ENCODE data around the gene RHNO1.

RHNO1 gene

GRCh38 chr12:2925322-2925995 is 48.4 kb downstream of the RHNO1 start:
- no peak for TF ChIP-seq CTCF (IDR thresholded peaks at IDR 0.05; ENCODE audit: insufficient read depth, low read depth, low read length, missing control alignments)
- H3K4me3 ChIP-seq (ENCODE audit: low read length), result no peak overlapping the region
- DNase-seq (ENCODE audit: low read depth), result peak; percentile 67

- TF ChIP-seq CTCF (IDR thresholded peaks at IDR 0.05; ENCODE audit: insufficient read depth, low read depth, low read length, missing control alignments), result no peak
- H3K4me3 ChIP-seq (ENCODE audit: low read length), result no peak overlapping the region
- no peak for DNase-seq (ENCODE audit: low read depth)
Observed at GRCh38 chr12:2930865-2931264, 53.8 kb downstream of the RHNO1 start.

GRCh38 chr12:2933586-2933985 is 56.6 kb downstream of the RHNO1 start:
- no peak overlapping the region for H3K4me3 ChIP-seq (ENCODE audit: low read length)
- no peak for DNase-seq (ENCODE audit: low read depth)
- no peak for TF ChIP-seq CTCF (IDR thresholded peaks at IDR 0.05; ENCODE audit: insufficient read depth, low read depth, low read length, missing control alignments)

GRCh38 chr12:2934371-2934770 is 57.3 kb downstream of the RHNO1 start:
- H3K4me3 ChIP-seq (ENCODE audit: low read length), result no peak overlapping the region
- TF ChIP-seq CTCF (IDR thresholded peaks at IDR 0.05; ENCODE audit: insufficient read depth, low read depth, low read length, missing control alignments), result no peak
- DNase-seq (ENCODE audit: low read depth), result no peak

GRCh38 chr12:2936301-2936700 is 59.3 kb downstream of the RHNO1 start:
- DNase-seq (ENCODE audit: low read depth), result no peak
- no peak overlapping the region for H3K4me3 ChIP-seq (ENCODE audit: low read length)
- no peak for TF ChIP-seq CTCF (IDR thresholded peaks at IDR 0.05; ENCODE audit: insufficient read depth, low read depth, low read length, missing control alignments)

GRCh38 chr12:2937500-2937899 is 60.5 kb downstream of the RHNO1 start:
- no peak for TF ChIP-seq CTCF (IDR thresholded peaks at IDR 0.05; ENCODE audit: insufficient read depth, low read depth, low read length, missing control alignments)
- DNase-seq (ENCODE audit: low read depth), result no peak

More at GRCh38 chr12:2937500-2937899, 60.5 kb downstream of the RHNO1 start:
- no peak overlapping the region for H3K4me3 ChIP-seq (ENCODE audit: low read length)

Measured in epithelial cell of esophagus (primary cell).